Activated T-cell treated with anti-CD3 and anti-CD28 coated beads, Interleukin-2, amount 50 U/mL, for 72 hours (primary cell): ENCODE measurements around the gene HSD17B13. TPM values are rescaled to one million over a fixed set of nuclear protein-coding genes. Genes with fewer than 3 reads are reported as not detected.

Source experiments
- ATAC-seq, 2 donors: fragments of 150-1000 bp; cut with Tn5 transposase; replicated peaks in 1 of 2; 2 replicates each; pipeline ENCODE4 v1.10.0; 2021; ENCODE audit warnings: moderate library complexity in 2 of 2, mild to moderate bottlenecking in 1 of 2
- DNase-seq, 2 donors: peaks; one replicate each; pipeline ENCODE4 v3.0.0; 2021 to 2022; ENCODE audit warnings: mixed read lengths in 1 of 2
- H3K27ac Mint-ChIP-seq: one replicate; pipeline ENCODE4 v1.8.0; 2022; ENCODE audit warnings: mild to moderate bottlenecking, moderate library complexity, mixed read lengths
- H3K27me3 Mint-ChIP-seq: one replicate; pipeline ENCODE4 v1.8.0; 2022; ENCODE audit warnings: low read depth, mixed read lengths
- H3K36me3 Mint-ChIP-seq, 2 donors: one replicate each; pipeline ENCODE4 v1.8.0; 2022; ENCODE audit warnings: mixed read lengths in 2 of 2, mild to moderate bottlenecking in 1 of 2; ENCODE audit not compliant: insufficient read depth in 2 of 2
- H3K4me1 Mint-ChIP-seq: one replicate; pipeline ENCODE4 v1.8.0; 2022; ENCODE audit warnings: low read depth, mixed read lengths
- H3K4me3 Mint-ChIP-seq, 2 donors: one replicate each; pipeline ENCODE4 v1.8.0; 2022; ENCODE audit warnings: mild to moderate bottlenecking in 2 of 2, mixed read lengths in 2 of 2, moderate library complexity in 2 of 2
- H3K9me3 Mint-ChIP-seq, 2 donors: one replicate each; pipeline ENCODE4 v1.8.0; 2022; ENCODE audit warnings: mixed read lengths in 2 of 2
- total RNA-seq, 2 donors: library from RNA; stranded (reverse); gene quantifications; one replicate each; pipeline ENCODE4 v1.2.3, GENCODE V29; 2022

Gene HSD17B13
- total RNA-seq, 2 donors from 2014 or later = 0.14 TPM

DNA sequence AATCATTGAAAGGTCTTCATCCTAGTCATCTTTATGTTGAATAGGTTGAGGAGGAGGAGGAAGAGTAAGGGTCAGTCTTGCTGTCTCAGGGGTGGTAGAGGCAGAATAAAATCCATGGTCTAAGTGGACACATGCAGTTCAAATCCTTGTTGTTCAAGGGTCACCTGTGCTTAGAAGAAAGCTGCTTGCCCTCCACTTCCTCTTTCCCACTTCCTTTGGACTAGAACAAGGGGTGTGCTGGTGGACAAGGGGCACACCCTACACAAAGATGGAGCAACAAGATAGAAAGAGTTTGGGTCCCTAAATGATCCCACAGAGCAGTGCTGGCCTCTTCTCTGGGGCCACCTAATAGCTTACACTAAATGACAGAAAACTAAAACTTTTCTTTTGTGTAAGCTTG, 47.9 kb downstream of the HSD17B13 start:
- H3K4me3 Mint-ChIP-seq = no peak overlapping the region
- no peaks in the 10 kb centered on the region for H3K4me1 Mint-ChIP-seq
- H3K27me3 Mint-ChIP-seq = no peaks in the 10 kb centered on the region
- no peak for ATAC-seq
- no peak for DNase-seq
- H3K27ac Mint-ChIP-seq = no peak overlapping the region
- H3K36me3 Mint-ChIP-seq = no peaks in the 10 kb centered on the region
- H3K9me3 Mint-ChIP-seq = no peaks in the 10 kb centered on the region

DNA sequence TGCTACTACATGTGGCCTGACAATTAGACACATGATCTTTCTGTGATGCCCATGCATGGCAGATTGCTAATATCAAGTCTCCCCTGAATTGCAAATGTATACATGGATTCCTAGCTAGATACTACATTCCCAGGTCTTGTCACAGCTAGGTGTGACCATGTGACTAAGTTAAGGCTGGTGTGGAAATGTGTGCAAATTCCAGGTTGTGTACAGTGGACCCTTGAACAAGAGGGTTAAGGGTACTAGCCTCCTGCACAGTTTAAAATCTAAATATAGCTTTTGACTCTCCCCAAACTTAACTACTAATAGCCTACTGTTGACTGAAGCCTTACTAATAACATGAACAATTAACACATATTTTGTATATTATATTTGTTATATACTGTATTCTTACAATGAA, 48.4 kb downstream of the HSD17B13 start:
- no peak overlapping the region for H3K4me3 Mint-ChIP-seq
- no peaks in the 10 kb centered on the region for H3K27me3 Mint-ChIP-seq
- no peak for DNase-seq
- no peaks in the 10 kb centered on the region for H3K36me3 Mint-ChIP-seq
- H3K9me3 Mint-ChIP-seq = no peaks in the 10 kb centered on the region
- no peaks in the 10 kb centered on the region for H3K4me1 Mint-ChIP-seq
- no peak overlapping the region for H3K27ac Mint-ChIP-seq
- no peak for ATAC-seq

DNA sequence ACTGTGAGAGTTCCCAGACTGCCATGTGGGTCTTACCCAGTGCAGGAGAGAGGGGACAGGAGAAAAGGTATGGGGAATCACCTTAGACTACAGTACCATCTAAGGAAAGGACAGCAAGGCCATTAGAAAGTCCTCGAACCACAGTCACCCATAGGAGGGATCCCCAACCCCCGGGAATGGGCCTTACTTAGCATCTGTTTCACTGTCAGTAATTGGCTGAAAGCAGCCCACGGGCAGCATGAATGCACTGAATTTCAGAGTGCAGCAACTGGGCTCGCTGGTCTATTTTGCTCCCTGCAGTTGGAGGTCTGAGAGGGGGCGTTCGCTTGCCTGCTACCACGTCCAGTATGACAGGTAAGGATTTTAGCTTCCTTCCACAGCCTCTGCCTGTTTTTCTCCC, 51.9 kb downstream of the HSD17B13 start:
- no peak for ATAC-seq
- H3K36me3 Mint-ChIP-seq = no peaks in the 10 kb centered on the region
- peaks cover 4% of the 10 kb centered on the region for H3K27me3 Mint-ChIP-seq
- no peak overlapping the region for H3K4me3 Mint-ChIP-seq
- no peaks in the 10 kb centered on the region for H3K4me1 Mint-ChIP-seq
- no peak overlapping the region for H3K27ac Mint-ChIP-seq
- no peaks in the 10 kb centered on the region for H3K9me3 Mint-ChIP-seq
- no peak for DNase-seq

DNA sequence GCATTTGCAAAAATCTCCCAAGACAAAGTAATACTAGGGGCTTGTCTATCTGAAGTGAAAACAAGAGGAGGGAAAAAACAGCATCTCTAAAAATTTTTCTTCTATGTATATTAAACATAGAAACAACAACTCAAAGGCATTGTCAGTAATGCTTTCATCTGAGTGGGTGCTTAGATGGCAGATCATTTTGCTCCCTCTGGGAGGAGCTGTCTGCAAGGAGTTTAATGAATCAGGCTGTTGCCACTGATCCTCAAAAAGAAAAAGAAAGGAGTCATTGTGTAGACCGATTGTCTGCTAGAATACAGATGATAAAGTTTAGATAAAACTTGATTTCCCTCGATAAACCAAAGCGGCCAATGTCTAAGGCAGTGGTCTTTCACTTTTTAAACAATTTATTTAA, 52.5 kb downstream of the HSD17B13 start:
- ATAC-seq (no peak), DNase-seq (no peak)
- H3K27ac Mint-ChIP-seq = no peak overlapping the region
- no peak overlapping the region for H3K4me3 Mint-ChIP-seq
- H3K9me3 Mint-ChIP-seq = no peaks in the 10 kb centered on the region
- no peaks in the 10 kb centered on the region for H3K4me1 Mint-ChIP-seq
- H3K36me3 Mint-ChIP-seq = no peaks in the 10 kb centered on the region
- peaks cover 4% of the 10 kb centered on the region for H3K27me3 Mint-ChIP-seq

DNA sequence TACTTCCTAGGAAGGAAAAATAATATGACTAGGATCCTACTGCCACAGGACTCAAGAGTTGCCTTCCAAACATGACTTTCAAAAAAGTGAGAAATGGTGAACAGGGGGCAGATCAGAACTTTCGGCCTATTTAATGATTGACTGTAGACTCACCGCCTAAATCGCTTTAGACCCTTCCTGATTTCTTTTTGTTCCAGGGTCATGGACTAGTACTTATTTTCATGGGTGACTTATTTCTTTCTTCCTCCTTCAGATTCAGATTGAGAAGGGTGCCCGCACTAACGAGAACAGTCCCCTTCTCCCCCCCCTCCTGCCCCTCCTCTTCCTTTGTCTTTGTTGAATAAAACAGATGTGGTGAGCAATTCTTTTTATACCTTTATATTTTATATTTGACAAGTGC, 54.3 kb downstream of the HSD17B13 start:
- Mint-ChIP-seq H3K36me3 (no peaks in the 10 kb centered on the region), H3K4me3 (no peak overlapping the region), H3K27me3 (peaks cover 12% of the 10 kb centered on the region), H3K9me3 (no peaks in the 10 kb centered on the region), H3K4me1 (peaks cover 6% of the 10 kb centered on the region), H3K27ac (no peak overlapping the region)
- DNase-seq = no peak
- no peak for ATAC-seq

- peaks cover 0 to 3% of the 10 kb centered on the region in 2 donors for H3K9me3 Mint-ChIP-seq
- no peak for ATAC-seq
Measured at GRCh38 chr4:87266986-87267385, 55.7 kb downstream of the HSD17B13 start.

GRCh38 chr4:87262886-87263285, 59.8 kb downstream of the HSD17B13 start:
- peaks cover 8% of the 10 kb centered on the region for H3K27me3 Mint-ChIP-seq
- H3K4me1 Mint-ChIP-seq = peaks cover 6% of the 10 kb centered on the region
- ATAC-seq (no peak), DNase-seq (no peak)
- H3K4me3 Mint-ChIP-seq = no peak overlapping the region
- no peaks in the 10 kb centered on the region for H3K36me3 Mint-ChIP-seq
- no peak overlapping the region for H3K27ac Mint-ChIP-seq
- H3K9me3 Mint-ChIP-seq = peaks cover 0 to 3% of the 10 kb centered on the region in 2 donors

More at GRCh38 chr4:87266986-87267385, 55.7 kb downstream of the HSD17B13 start:
- H3K36me3 Mint-ChIP-seq = no peaks in the 10 kb centered on the region
- H3K4me1 Mint-ChIP-seq = peaks cover 6% of the 10 kb centered on the region
- peaks cover 12% of the 10 kb centered on the region for H3K27me3 Mint-ChIP-seq
- H3K27ac Mint-ChIP-seq = no peak overlapping the region
- DNase-seq = no peak
- H3K4me3 Mint-ChIP-seq = no peak overlapping the region

GRCh38 chr4:87260477-87260876, 62.2 kb downstream of the HSD17B13 start:
- no peak overlapping the region for H3K27ac Mint-ChIP-seq
- DNase-seq (no peak), ATAC-seq (no peak)
- peaks cover 8% of the 10 kb centered on the region for H3K27me3 Mint-ChIP-seq
- peaks cover 6% of the 10 kb centered on the region for H3K4me1 Mint-ChIP-seq
- peaks cover 3 to 6% of the 10 kb centered on the region in 2 donors for H3K9me3 Mint-ChIP-seq
- H3K36me3 Mint-ChIP-seq = peaks cover 2 to 5% of the 10 kb centered on the region in 2 donors
- no peak overlapping the region for H3K4me3 Mint-ChIP-seq

GRCh38 chr4:87258677-87259076, 64.0 kb downstream of the HSD17B13 start:
- Mint-ChIP-seq H3K4me3 (no peak overlapping the region), H3K36me3 (peaks cover 2 to 5% of the 10 kb centered on the region in 2 donors), H3K9me3 (peaks cover 3 to 6% of the 10 kb centered on the region in 2 donors), H3K4me1 (no peaks in the 10 kb centered on the region), H3K27ac (no peak overlapping the region), H3K27me3 (peaks cover under 1% of the 10 kb centered on the region)
- no peak for DNase-seq
- no peak for ATAC-seq

- Mint-ChIP-seq H3K27ac (no peak overlapping the region), H3K4me1 (no peaks in the 10 kb centered on the region), H3K9me3 (peaks cover 3 to 4% of the 10 kb centered on the region in 2 donors), H3K36me3 (peaks cover 2 to 5% of the 10 kb centered on the region in 2 donors), H3K4me3 (no peak overlapping the region), H3K27me3 (no peaks in the 10 kb centered on the region)
- DNase-seq (no peak), ATAC-seq (no peak)
Measured at GRCh38 chr4:87257523-87257922, 65.2 kb downstream of the HSD17B13 start.

DNA sequence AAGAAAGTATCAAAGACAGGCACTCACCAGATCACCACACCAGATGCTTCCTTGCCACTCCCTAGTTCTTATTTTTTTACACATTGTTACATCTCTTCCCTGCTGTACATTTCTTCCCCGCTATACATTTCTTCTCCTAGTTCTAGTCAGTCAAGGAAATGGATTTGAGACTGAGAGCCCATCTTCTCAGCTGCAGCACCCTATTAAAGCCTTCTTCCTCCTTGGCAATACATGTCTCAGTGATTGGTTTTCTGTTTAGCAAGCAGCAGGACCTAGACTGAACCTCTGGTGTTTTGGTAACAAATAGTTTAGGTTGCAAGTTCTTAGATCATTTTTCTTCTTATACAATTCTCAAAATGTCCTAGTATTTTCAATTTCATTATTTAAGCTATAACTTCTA, 66.9 kb downstream of the HSD17B13 start:
- Mint-ChIP-seq H3K36me3 (peaks cover 2 to 5% of the 10 kb centered on the region in 2 donors), H3K4me3 (no peak overlapping the region), H3K27ac (no peak overlapping the region), H3K9me3 (peaks cover 3 to 4% of the 10 kb centered on the region in 2 donors), H3K27me3 (no peaks in the 10 kb centered on the region), H3K4me1 (no peaks in the 10 kb centered on the region)
- ATAC-seq = no peak
- no peak for DNase-seq

Other genes with a start within 250 kb of the HSD17B13 start
- 10 to 100 TPM in 1 of 2 donors, 1 to 10 TPM in 1; 9.7 to 10.9 TPM for gene KLHL8, start 102.3 kb downstream of the HSD17B13 start, total RNA-seq
- gene HSD17B11, start 68.3 kb upstream of the HSD17B13 start, total RNA-seq = 10 to 100 TPM; 19.7 to 22.3 TPM
- gene NUDT9, start 99.7 kb upstream of the HSD17B13 start, total RNA-seq = 10 to 100 TPM; 10.2 to 12.6 TPM
- gene SPARCL1, start 206.5 kb upstream of the HSD17B13 start, total RNA-seq = not detected